Activated naive CD8-positive, alpha-beta T cell treated with anti-CD3 and anti-CD28 coated beads, Interleukin-2, amount 50 U/mL, for 24 hours (primary cell): Measurements from ENCODE around the gene PFKFB2.

Source experiments
- ATAC-seq: fragments of 150-1000 bp; cut with Tn5 transposase; one replicate; pipeline ENCODE4 v1.10.0; 2021
- DNase-seq: peaks from one replicate; pipeline ENCODE4 v3.0.0; 2021
- H3K27ac Mint-ChIP-seq: one replicate; pipeline ENCODE4 v1.8.0; 2021; ENCODE audit warnings: mild to moderate bottlenecking, mixed read lengths
- H3K27me3 Mint-ChIP-seq: one replicate; pipeline ENCODE4 v1.8.0; 2021; ENCODE audit warnings: mixed read lengths
- H3K36me3 Mint-ChIP-seq: one replicate; pipeline ENCODE4 v1.8.0; 2021; ENCODE audit warnings: low read depth, mixed read lengths
- H3K4me1 Mint-ChIP-seq: one replicate; pipeline ENCODE4 v1.8.0; 2021; ENCODE audit warnings: mixed read lengths
- H3K4me3 Mint-ChIP-seq: one replicate; pipeline ENCODE4 v1.8.0; 2021; ENCODE audit warnings: mild to moderate bottlenecking, moderate library complexity, mixed read lengths
- H3K9me3 Mint-ChIP-seq: one replicate; pipeline ENCODE4 v1.8.0; 2021; ENCODE audit warnings: mixed read lengths

PFKFB2 gene

GRCh38 chr1:207052911-207053769 is at the start of gene PFKFB2:
TSS of gene PFKFB2 (plus strand) at chr1:207053275. CDS start at chr1:207054718, 1,443 bp downstream.
- peaks cover 9% of the 10 kb centered on the region for H3K36me3 Mint-ChIP-seq
- no peaks in the 10 kb centered on the region for H3K9me3 Mint-ChIP-seq
- H3K27ac Mint-ChIP-seq = peak within 1 kb of the TSS; percentile 88
- DNase-seq = peak; percentile 95
- peak within 1 kb of the TSS; percentile 100 for H3K4me3 Mint-ChIP-seq
- peaks cover 49% of the 10 kb centered on the region for H3K4me1 Mint-ChIP-seq
- peak; percentile 79 for ATAC-seq
- H3K27me3 Mint-ChIP-seq = peaks cover 2% of the 10 kb centered on the region

GRCh38 chr1:207004931-207005830 is 47.9 kb upstream of the PFKFB2 start:
- H3K4me3 Mint-ChIP-seq = no peak overlapping the region
- H3K36me3 Mint-ChIP-seq = no peaks in the 10 kb centered on the region
- no peaks in the 10 kb centered on the region for H3K4me1 Mint-ChIP-seq
- no peak overlapping the region for H3K27ac Mint-ChIP-seq
- ATAC-seq (peak; percentile 69), DNase-seq (peak; percentile 42)
- H3K27me3 Mint-ChIP-seq = peaks cover 6% of the 10 kb centered on the region
- no peaks in the 10 kb centered on the region for H3K9me3 Mint-ChIP-seq

- no peak for ATAC-seq
- Mint-ChIP-seq H3K4me3 (no peak overlapping the region), H3K27ac (no peak overlapping the region), H3K27me3 (peaks cover 8% of the 10 kb centered on the region), H3K4me1 (no peaks in the 10 kb centered on the region), H3K9me3 (no peaks in the 10 kb centered on the region), H3K36me3 (no peaks in the 10 kb centered on the region)
- no peak for DNase-seq
Observed at GRCh38 chr1:207006083-207006482, 47.0 kb upstream of the PFKFB2 start.

GRCh38 chr1:207006914-207007313 is 46.2 kb upstream of the PFKFB2 start:
- Mint-ChIP-seq H3K9me3 (no peaks in the 10 kb centered on the region), H3K27ac (no peak overlapping the region), H3K36me3 (no peaks in the 10 kb centered on the region), H3K4me3 (no peak overlapping the region), H3K27me3 (peaks cover 10% of the 10 kb centered on the region), H3K4me1 (no peaks in the 10 kb centered on the region)
- no peak for DNase-seq
- ATAC-seq = no peak

- Mint-ChIP-seq H3K36me3 (no peaks in the 10 kb centered on the region), H3K4me1 (no peaks in the 10 kb centered on the region), H3K27me3 (peaks cover 10% of the 10 kb centered on the region), H3K9me3 (no peaks in the 10 kb centered on the region), H3K27ac (no peak overlapping the region), H3K4me3 (no peak overlapping the region)
- DNase-seq (no peak), ATAC-seq (no peak)
Observed at GRCh38 chr1:207007352-207008033, 45.6 kb upstream of the PFKFB2 start.

- Mint-ChIP-seq H3K4me3 (no peak overlapping the region), H3K27me3 (peaks cover 13% of the 10 kb centered on the region), H3K9me3 (no peaks in the 10 kb centered on the region), H3K4me1 (no peaks in the 10 kb centered on the region), H3K27ac (no peak overlapping the region), H3K36me3 (no peaks in the 10 kb centered on the region)
- DNase-seq (no peak), ATAC-seq (no peak)
Observed at GRCh38 chr1:207009182-207009850, 43.8 kb upstream of the PFKFB2 start.

GRCh38 chr1:207009945-207010344 is 43.1 kb upstream of the PFKFB2 start:
- Mint-ChIP-seq H3K27me3 (peaks cover 16% of the 10 kb centered on the region), H3K36me3 (no peaks in the 10 kb centered on the region), H3K4me1 (no peaks in the 10 kb centered on the region), H3K9me3 (no peaks in the 10 kb centered on the region), H3K27ac (no peak overlapping the region), H3K4me3 (no peak overlapping the region)
- ATAC-seq = no peak
- DNase-seq = no peak

- Mint-ChIP-seq H3K9me3 (no peaks in the 10 kb centered on the region), H3K36me3 (no peaks in the 10 kb centered on the region), H3K4me1 (no peaks in the 10 kb centered on the region), H3K27me3 (peaks cover 12% of the 10 kb centered on the region), H3K4me3 (no peak overlapping the region), H3K27ac (no peak overlapping the region)
- ATAC-seq (no peak), DNase-seq (no peak)
Observed at GRCh38 chr1:207010726-207011125, 42.3 kb upstream of the PFKFB2 start.

- no peak overlapping the region for H3K27ac Mint-ChIP-seq
- no peak overlapping the region for H3K4me3 Mint-ChIP-seq
- DNase-seq = no peak
- no peaks in the 10 kb centered on the region for H3K36me3 Mint-ChIP-seq
- no peaks in the 10 kb centered on the region for H3K9me3 Mint-ChIP-seq
- H3K27me3 Mint-ChIP-seq = peaks cover 10% of the 10 kb centered on the region
- peaks cover 3% of the 10 kb centered on the region for H3K4me1 Mint-ChIP-seq
- ATAC-seq = no peak
Observed at GRCh38 chr1:207013321-207014085, 39.6 kb upstream of the PFKFB2 start.

- Mint-ChIP-seq H3K27me3 (peaks cover 12% of the 10 kb centered on the region), H3K4me3 (no peak overlapping the region), H3K4me1 (peaks cover 3% of the 10 kb centered on the region), H3K27ac (no peak overlapping the region), H3K9me3 (no peaks in the 10 kb centered on the region), H3K36me3 (no peaks in the 10 kb centered on the region)
- ATAC-seq (no peak), DNase-seq (no peak)
Observed at GRCh38 chr1:207014728-207015127, 38.3 kb upstream of the PFKFB2 start.

- DNase-seq (no peak), ATAC-seq (no peak)
- Mint-ChIP-seq H3K4me3 (no peak overlapping the region), H3K9me3 (no peaks in the 10 kb centered on the region), H3K4me1 (peaks cover 4% of the 10 kb centered on the region), H3K36me3 (no peaks in the 10 kb centered on the region), H3K27me3 (peaks cover 12% of the 10 kb centered on the region), H3K27ac (no peak overlapping the region)
Observed at GRCh38 chr1:207015791-207016190, 37.3 kb upstream of the PFKFB2 start.

- peaks cover 8% of the 10 kb centered on the region for H3K27me3 Mint-ChIP-seq
- no peak overlapping the region for H3K27ac Mint-ChIP-seq
- H3K4me1 Mint-ChIP-seq = peaks cover 6% of the 10 kb centered on the region
- no peak overlapping the region for H3K4me3 Mint-ChIP-seq
- no peak for DNase-seq
- no peaks in the 10 kb centered on the region for H3K36me3 Mint-ChIP-seq
- H3K9me3 Mint-ChIP-seq = no peaks in the 10 kb centered on the region
- no peak for ATAC-seq
Observed at GRCh38 chr1:207017615-207018559, 35.2 kb upstream of the PFKFB2 start.

GRCh38 chr1:207018707-207019106 is 34.4 kb upstream of the PFKFB2 start:
- DNase-seq (no peak), ATAC-seq (no peak)
- no peak overlapping the region for H3K4me3 Mint-ChIP-seq
- H3K36me3 Mint-ChIP-seq = no peaks in the 10 kb centered on the region
- H3K27me3 Mint-ChIP-seq = peaks cover 7% of the 10 kb centered on the region
- peaks cover 9% of the 10 kb centered on the region for H3K4me1 Mint-ChIP-seq
- H3K27ac Mint-ChIP-seq = no peak overlapping the region
- H3K9me3 Mint-ChIP-seq = no peaks in the 10 kb centered on the region
